ENCODE data around the gene TMEM69. TPM values are rescaled to one million over a fixed set of nuclear protein-coding genes. Genes with fewer than 3 reads are reported as not detected.

TMEM69 gene
- total and polyA plus RNA-seq, 10 of the 15 experiments (the other 5 are each of a cell fraction or from before 2014, with no cell fraction given), result 44.6 to 162 (median 88.8) TPM

- Histone ChIP-seq H3K79me2 (ENCODE audit: control insufficient read depth, insufficient read depth, low read length) (no peaks in the 10 kb centered on the region), H3K27me3 (replicated peaks in 1 of 2; ENCODE audit: control insufficient read depth in 2 of 2, insufficient read depth in 2 of 2, low read length in 1 of 2) (no peaks in the 10 kb centered on the region), H3K36me3 (ENCODE audit: control insufficient read depth in 2 of 2, insufficient read depth in 2 of 2, low read length in 1 of 2) (no peaks in the 10 kb centered on the region; a peak in 1 of 4 replicates), H3K9me3 (replicated peaks; ENCODE audit: control insufficient read depth, insufficient read depth, low read length) (no peaks in the 10 kb centered on the region), H3K4me1 (ENCODE audit: control insufficient read depth, insufficient read depth, low read length) (peaks cover 9% of the 10 kb centered on the region), H3K9ac (ENCODE audit: control insufficient read depth, insufficient read depth, low read length) (no peak overlapping the region), H4K20me1 (ENCODE audit: control insufficient read depth, insufficient read depth) (no peaks in the 10 kb centered on the region), H2AFZ (ENCODE audit: control insufficient read depth, low read depth, low read length) (no peak overlapping the region), H3K27ac (ENCODE audit: control insufficient read depth, insufficient read depth) (no peak overlapping the region; the same call in 1 of the 2 replicates), H3K4me2 (ENCODE audit: control insufficient read depth, insufficient read depth) (no peak overlapping the region; the same call in 1 of the 2 replicates), H3K4me3 (no peak overlapping the region)
- ATAC-seq (peak; percentile 76), FAIRE-seq (peak; percentile 59), DNase-seq (ENCODE audit: low read depth, low spot score) (no peak)
- ChIA-PET SMC1A (ENCODE audit: uncharacterized antibody, unreplicated experiment) (interaction anchor here (0.9 kb wide), 2 partner anchors 26 to 80 kb away, joined by 3 read pairs; no protein-coding TSS in a partner anchor), POLR2A (no interaction called here), CTCF (no interaction called here), RAD21 (ENCODE audit: unreplicated experiment) (no interaction called here)
- 100% methylated on average over 1 of the region's 1 CpG for WGBS (ENCODE audit: insufficient coverage, insufficient replicate concordance, low lambda C conversion rate, missing lambda C conversion rate)
- TF ChIP-seq ZNF687 (IDR thresholded peaks at IDR 0.05) (no peak), SMAD5 (IDR thresholded peaks at IDR 0.05; ENCODE audit: low read depth) (no peak), SPI1 (IDR thresholded peaks at IDR 0.05; ENCODE audit: borderline replicate concordance, insufficient read depth, low read depth, low read length) (peak; percentile 88)
- intact Hi-C loops (cut with micrococcal nuclease; ENCODE audit: unreplicated experiment) (no loop called here), in situ Hi-C loops (cut with MboI) (no loop called here)
- no TSS peak for BruUV-seq (replicated peaks)
Measured at GRCh38 chr1:45730780-45731319, 42.9 kb downstream of the TMEM69 start.
